Gastroesophageal sphincter (tissue), 3 donors: ENCODE measurements around the gene CDIPT.

Experiments used
- CTCF ChIP-seq, 4 experiments: fragments of 200-600 bp in 2 of 4; fragments of 450-650 bp in 2 of 4; sonication (generic) in 1 of 4; IDR thresholded peaks; one replicate each; pipeline ENCODE4 v1.5.1; 2017 to 2019; ENCODE audit warnings: antibody characterized with exemption in 4 of 4, mild to moderate bottlenecking in 2 of 4, moderate library complexity in 2 of 4
- POLR2AphosphoS5 ChIP-seq: sonication (generic); formaldehyde crosslinking; IDR thresholded peaks from one replicate; pipeline ENCODE4 v1.6.1; 2017; ENCODE audit warnings: antibody characterized with exemption

DNA sequence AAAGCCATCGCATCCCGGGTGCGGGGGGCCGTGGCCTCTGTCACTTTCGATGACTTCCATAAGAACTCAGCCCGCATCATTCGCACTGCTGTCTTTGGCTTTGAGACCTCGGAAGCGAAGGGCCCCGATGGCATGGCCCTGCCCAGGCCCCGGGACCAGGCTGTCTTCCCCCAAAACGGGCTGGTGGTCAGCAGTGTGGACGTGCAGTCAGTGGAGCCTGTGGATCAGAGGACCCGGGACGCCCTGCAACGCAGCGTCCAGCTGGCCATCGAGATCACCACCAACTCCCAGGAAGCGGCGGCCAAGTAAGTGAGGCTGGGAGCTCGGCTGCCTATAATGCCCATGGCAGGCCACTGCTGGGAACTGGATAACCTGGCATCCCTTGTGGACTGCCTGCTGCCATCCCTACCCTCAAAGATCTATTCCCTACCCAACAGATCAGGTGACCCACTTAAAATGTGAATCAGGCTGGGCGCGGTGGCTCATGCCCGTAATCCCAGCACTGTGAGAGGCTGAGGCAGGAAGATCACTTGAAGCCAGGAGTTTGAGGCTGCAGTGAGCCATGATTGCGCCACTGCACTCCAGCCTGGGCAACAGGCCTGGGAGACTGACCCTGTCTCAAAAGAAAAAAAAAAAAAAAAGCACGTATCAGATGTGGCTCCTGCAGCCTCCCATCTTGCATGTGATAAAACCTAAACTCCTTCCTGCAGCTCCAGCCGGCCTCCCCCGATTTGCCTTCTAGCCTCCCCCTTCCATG lies 18.3 kb downstream of the CDIPT start:
- TF ChIP-seq POLR2AphosphoS5 (peak; percentile 7), CTCF (IDR thresholded peaks at IDR 0.05) (no peak)
